Calu3 (cell line): Measurements from ENCODE around the gene SGK1. TPM values are rescaled to one million over a fixed set of nuclear protein-coding genes. Genes with fewer than 3 reads are reported as not detected.

Source experiments
- BruUV-seq: library from RNA; stranded (reverse); fragments of 400-500 nt; replicated peaks from 2 replicates; lab custom pipeline; 2021; lab: Mats Ljungman, UMichigan
- CTCF ChIA-PET: fragments of 300-600 bp; sonication (Branson Sonifier 250); formaldehyde crosslinking; loops from one replicate; lab custom pipeline; 2022; ENCODE audit warnings: antibody characterized with exemption; lab: Charles Lee
- DNase-seq: peaks from one replicate; pipeline ENCODE4 v3.0.0; 2022
- H3K27ac Mint-ChIP-seq: one replicate; pipeline ENCODE4 v1.8.0; 2022; ENCODE audit warnings: mixed read lengths; ENCODE audit not compliant: unreplicated experiment
- H3K27me3 Mint-ChIP-seq: one replicate; pipeline ENCODE4 v1.8.0; 2022; ENCODE audit warnings: mixed read lengths; ENCODE audit not compliant: unreplicated experiment
- H3K36me3 Mint-ChIP-seq: one replicate; pipeline ENCODE4 v1.8.0; 2022; ENCODE audit warnings: mild to moderate bottlenecking, moderate library complexity, mixed read lengths; ENCODE audit not compliant: insufficient read depth, unreplicated experiment
- H3K4me1 Mint-ChIP-seq: one replicate; pipeline ENCODE4 v1.8.0; 2022; ENCODE audit warnings: mild to moderate bottlenecking, low read depth, mixed read lengths; ENCODE audit not compliant: unreplicated experiment
- H3K4me3 Mint-ChIP-seq: one replicate; pipeline ENCODE4 v1.8.0; 2022; ENCODE audit warnings: mild to moderate bottlenecking, low read depth, moderate library complexity, mixed read lengths; ENCODE audit not compliant: unreplicated experiment
- H3K9me3 Mint-ChIP-seq: one replicate; pipeline ENCODE4 v1.8.0; 2022; ENCODE audit warnings: low read depth, mixed read lengths; ENCODE audit not compliant: unreplicated experiment
- CTCF ChIP-seq: fragments of 200-600 bp; IDR thresholded peaks from one replicate; pipeline ENCODE4 v1.8.0; 2022; ENCODE audit warnings: antibody characterized with exemption; ENCODE audit not compliant: unreplicated experiment
- intact Hi-C: fragments of 100-400 bp; cut with micrococcal nuclease; formaldehyde crosslinking; loops from one replicate; pipeline ENCODE4 v1.10.0; 2022; ENCODE audit not compliant: unreplicated experiment
- total RNA-seq: library from RNA; stranded (reverse); gene quantifications from 2 replicates; pipeline ENCODE4 v1.2.3, GENCODE V29; 2022

SGK1 gene
- total RNA-seq, 1 experiment from 2014 or later, result 21.8 TPM

- TF ChIP-seq CTCF, result no peak
- no TSS peak for BruUV-seq
- H3K4me3 Mint-ChIP-seq, result no peak overlapping the region
- H3K27ac Mint-ChIP-seq, result no peak overlapping the region
- H3K4me1 Mint-ChIP-seq, result no peaks in the 10 kb centered on the region
- intact Hi-C loops, result no loop called here
- peaks cover 2% of the 10 kb centered on the region for H3K27me3 Mint-ChIP-seq
- CTCF ChIA-PET, result no interaction called here
- no peak for DNase-seq
- H3K9me3 Mint-ChIP-seq, result no peaks in the 10 kb centered on the region
- no peaks in the 10 kb centered on the region for H3K36me3 Mint-ChIP-seq
Observed at GRCh38 chr6:134324766-134325165, 6.9 kb upstream of the SGK1 start.

- Mint-ChIP-seq H3K4me1 (no peaks in the 10 kb centered on the region), H3K4me3 (no peak overlapping the region), H3K27me3 (peaks cover 8% of the 10 kb centered on the region), H3K27ac (no peak overlapping the region), H3K36me3 (no peaks in the 10 kb centered on the region), H3K9me3 (no peaks in the 10 kb centered on the region)
- CTCF ChIA-PET, result no interaction called here
- TF ChIP-seq CTCF, result no peak
- DNase-seq, result no peak
- intact Hi-C loops, result no loop called here
- BruUV-seq, result no TSS peak
Observed at GRCh38 chr6:134324141-134324540, 6.2 kb upstream of the SGK1 start.

- H3K4me3 Mint-ChIP-seq, result no peak overlapping the region
- H3K36me3 Mint-ChIP-seq, result no peaks in the 10 kb centered on the region
- intact Hi-C loops, result no loop called here
- H3K27me3 Mint-ChIP-seq, result peaks cover 13% of the 10 kb centered on the region
- no peaks in the 10 kb centered on the region for H3K9me3 Mint-ChIP-seq
- H3K27ac Mint-ChIP-seq, result no peak overlapping the region
- no TSS peak for BruUV-seq
- CTCF ChIA-PET, result no interaction called here
- TF ChIP-seq CTCF, result no peak
- DNase-seq, result no peak
- H3K4me1 Mint-ChIP-seq, result no peaks in the 10 kb centered on the region
Observed at GRCh38 chr6:134323698-134324097, 5.8 kb upstream of the SGK1 start.

- H3K4me1 Mint-ChIP-seq, result no peaks in the 10 kb centered on the region
- H3K9me3 Mint-ChIP-seq, result no peaks in the 10 kb centered on the region
- H3K36me3 Mint-ChIP-seq, result no peaks in the 10 kb centered on the region
- no TSS peak for BruUV-seq
- peaks cover 17% of the 10 kb centered on the region for H3K27me3 Mint-ChIP-seq
- intact Hi-C loops, result no loop called here
- no peak overlapping the region for H3K27ac Mint-ChIP-seq
- H3K4me3 Mint-ChIP-seq, result no peak overlapping the region
- no peak for TF ChIP-seq CTCF
- DNase-seq, result no peak
- CTCF ChIA-PET, result interaction anchor here (0.6 kb wide), 1 partner anchor 8 kb away, joined by 3 read pairs; no protein-coding TSS in a partner anchor
Observed at GRCh38 chr6:134323294-134323693, 5.4 kb upstream of the SGK1 start.
